ENCODE data around the gene TEX38.

- no peak for TF ChIP-seq CTCF (IDR thresholded peaks at IDR 0.05)
- no peak for TF ChIP-seq POLR2A (IDR thresholded peaks at IDR 0.05)
These were observed 28.3 kb upstream of the TEX38 start for GRCh38 chr1:46643368-46643775.
